NK-92 treated with Interleukin-12 subunit alpha and Interleukin-12 subunit beta, amount 100 ng/mL, for 24 hours (cell line): ENCODE results near the gene JADE1.

ENCODE experiments used
- DNase-seq: peaks from one replicate; lab custom pipeline; 2025; lab: John Stamatoyannopoulos, UW

The JADE1 gene

DNA sequence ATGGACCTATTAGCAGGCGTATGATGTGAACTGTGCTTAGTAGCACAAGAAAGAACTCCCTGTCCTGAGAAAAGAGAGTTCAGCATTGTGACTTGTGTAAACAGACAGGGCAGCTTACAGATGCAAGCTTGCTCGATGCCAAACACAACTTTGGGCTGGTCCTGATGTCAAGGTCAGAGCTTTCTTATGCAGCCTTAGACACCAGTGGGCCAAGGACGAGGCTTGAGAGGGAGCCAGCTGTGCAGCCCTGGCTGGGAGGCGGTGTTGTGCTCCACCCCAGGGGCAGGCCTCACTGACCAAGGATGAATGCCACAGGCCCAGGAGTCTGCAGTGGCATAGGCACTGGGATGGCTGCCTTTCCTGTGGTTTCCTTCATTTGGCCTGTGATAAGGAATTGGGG lies 35.4 kb downstream of the JADE1 start:
- DNase-seq = no peak

DNA sequence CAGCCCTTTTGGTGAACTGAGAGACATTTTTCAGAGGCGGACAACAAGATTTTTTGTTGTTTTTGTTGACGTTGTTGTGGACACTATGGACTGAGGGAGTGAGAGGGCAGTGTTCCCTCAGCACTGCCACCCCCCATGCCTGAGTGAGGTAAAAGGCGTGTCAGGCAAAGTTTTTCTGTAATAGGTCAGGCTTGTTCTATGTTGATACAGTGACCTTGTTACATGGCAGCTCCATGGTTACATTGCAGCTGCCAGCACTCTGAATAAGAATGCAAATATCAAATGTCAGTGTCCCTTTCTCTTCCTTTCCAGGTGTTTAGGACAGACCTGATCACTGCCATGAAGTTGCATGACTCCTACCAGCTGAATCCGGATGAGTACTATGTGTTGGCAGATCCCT lies 36.6 kb downstream of the JADE1 start:
- no peak for DNase-seq

- DNase-seq = peak; percentile 11
Observed at GRCh38 chr4:128847082-128847724, 37.7 kb downstream of the JADE1 start.

- no peak for DNase-seq
Observed at GRCh38 chr4:128848461-128848860, 39.0 kb downstream of the JADE1 start.

DNA sequence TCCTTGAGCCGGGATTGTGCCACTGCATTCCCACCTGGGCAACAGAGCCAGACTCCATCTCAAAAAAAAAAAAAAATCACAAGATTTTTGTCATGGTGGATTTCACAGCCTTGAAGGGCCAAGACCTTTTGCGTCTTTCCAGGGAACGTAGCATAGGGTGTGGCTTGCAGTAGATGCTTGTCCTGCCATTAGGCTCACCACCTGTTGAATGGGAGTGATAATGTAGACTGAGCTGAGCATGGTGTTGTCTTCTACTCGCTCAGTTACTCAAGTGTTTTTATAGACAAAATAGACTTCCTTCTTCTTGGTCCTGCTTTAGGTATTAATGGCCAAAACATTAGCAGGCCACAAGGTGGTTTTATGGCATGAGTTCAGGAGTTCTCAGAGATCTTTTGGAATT lies 40.8 kb downstream of the JADE1 start:
- no peak for DNase-seq

DNA sequence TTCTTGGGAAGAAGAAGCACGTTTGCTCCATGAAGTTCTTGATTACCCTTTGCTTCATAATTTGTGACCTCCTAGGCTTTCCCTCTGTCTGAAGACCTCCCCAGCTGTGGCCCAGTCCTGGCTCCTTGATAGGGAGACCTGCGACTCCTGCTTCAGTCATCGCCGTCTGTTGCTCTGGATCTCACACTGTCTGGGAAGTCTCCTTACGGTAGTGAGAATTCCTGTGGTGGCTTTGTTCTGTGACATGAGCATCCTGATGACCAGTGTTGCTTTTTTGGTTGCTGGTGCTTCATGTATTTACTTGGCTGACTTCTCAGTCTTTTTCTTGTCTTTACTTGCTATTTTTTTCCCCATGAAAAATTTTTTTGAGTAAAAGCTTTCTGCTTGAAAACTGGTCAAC lies 44.2 kb downstream of the JADE1 start:
- DNase-seq = no peak

GRCh38 chr4:128854433-128854832 lies 44.9 kb downstream of the JADE1 start:
- peak; percentile 3 for DNase-seq

DNA sequence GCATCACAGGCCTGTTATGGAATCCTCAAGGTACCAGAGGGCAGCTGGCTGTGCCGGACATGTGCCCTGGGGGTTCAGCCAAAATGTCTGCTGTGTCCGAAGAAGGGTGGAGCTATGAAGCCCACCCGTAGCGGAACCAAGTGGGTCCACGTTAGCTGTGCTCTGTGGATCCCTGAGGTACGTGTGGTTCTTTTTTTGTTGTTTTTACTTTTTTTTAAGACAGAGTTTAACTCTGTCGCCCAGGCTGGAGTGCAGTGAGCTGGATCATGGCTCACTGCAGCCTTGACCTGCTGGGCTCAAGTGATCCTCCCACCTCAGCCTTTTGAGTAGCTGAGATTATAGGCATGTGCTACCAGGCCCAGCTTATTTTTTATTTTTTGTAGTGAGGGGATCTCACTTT lies 46.1 kb downstream of the JADE1 start:
- DNase-seq = no peak

DNA sequence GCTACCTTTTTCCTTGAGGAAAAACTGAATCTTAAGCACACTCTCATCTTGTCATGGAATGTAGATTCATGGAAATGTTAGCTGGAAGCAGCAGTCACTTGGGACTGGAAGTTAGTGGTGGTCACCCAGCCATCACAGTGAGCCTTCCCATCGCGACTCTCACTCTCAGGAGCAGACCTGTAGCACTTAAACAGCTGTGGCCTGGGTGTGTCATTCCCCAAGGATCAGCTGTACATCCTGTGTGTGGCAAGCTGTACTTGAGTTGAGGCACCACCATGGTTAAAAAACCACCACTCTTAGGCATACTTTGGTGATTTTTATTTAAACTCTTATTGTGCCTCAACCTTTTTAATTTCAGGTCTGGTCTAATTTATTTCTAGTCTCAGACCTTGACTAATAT lies 46.7 kb downstream of the JADE1 start:
- DNase-seq = no peak

- DNase-seq = no peak
Observed at GRCh38 chr4:128858879-128859671, 49.6 kb downstream of the JADE1 start.

GRCh38 chr4:128859887-128860677 lies 50.6 kb downstream of the JADE1 start:
- no peak for DNase-seq

- DNase-seq = no peak
Observed at GRCh38 chr4:128861856-128862518, 52.5 kb downstream of the JADE1 start.

DNA sequence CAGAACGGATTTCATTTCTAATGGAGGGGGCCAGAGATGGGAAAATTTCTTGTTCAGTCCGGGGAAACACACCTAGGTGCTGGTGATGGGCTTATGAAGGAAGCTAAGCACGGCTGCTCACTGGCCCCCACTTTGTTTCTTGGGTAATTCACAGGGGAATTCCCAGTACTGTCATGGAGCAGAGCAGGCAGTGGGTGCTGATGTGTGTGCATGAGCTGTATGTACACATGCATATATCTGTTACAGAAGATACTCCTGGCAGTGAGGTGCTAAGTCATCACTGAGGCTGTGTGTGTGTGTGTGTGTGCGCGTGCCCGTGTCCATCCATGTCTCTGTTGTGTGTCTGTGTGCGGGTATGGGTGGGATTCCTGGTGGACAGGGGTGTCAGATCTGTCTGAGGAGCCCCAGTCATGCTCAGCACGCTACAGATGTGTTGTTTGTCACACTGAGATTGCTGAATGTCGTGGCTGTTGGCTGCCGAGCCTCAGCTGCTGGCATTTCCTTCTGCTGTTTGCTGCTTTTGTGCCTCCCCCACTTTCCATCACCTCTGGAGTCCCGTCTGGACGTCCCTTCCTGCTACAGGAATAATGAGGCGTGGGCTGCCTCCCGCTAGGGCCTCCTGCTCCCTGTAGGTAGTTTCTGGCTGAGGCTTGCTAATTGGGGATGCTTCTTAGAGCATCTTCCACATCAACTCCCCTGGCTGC lies 53.3 kb downstream of the JADE1 start:
- DNase-seq = peak; percentile 25

GRCh38 chr4:128863312-128864075 lies 54.0 kb downstream of the JADE1 start:
- peak; percentile 25 for DNase-seq

DNA sequence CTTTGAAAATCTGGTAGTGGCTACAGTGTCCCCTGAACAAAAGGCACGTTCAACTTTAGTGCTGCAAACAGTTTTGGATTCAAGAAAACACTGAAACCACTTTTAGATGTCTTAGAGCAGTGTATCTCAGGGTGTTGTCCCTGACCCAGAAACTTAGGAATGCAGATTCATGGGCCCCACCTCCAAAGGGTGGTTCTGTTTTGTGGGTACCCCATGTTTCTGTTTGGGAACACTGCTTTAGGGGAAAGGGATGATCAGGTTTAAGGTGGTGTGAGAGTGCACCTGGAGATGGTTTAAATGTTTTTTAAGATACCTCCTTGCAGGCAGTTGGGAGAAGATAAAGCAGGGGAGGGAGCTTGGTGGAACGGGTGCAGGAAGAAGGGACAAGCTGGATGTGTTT lies 55.6 kb downstream of the JADE1 start:
- no peak for DNase-seq

GRCh38 chr4:128866269-128866668 lies 56.8 kb downstream of the JADE1 start:
- DNase-seq = no peak

GRCh38 chr4:128866691-128867090 lies 57.2 kb downstream of the JADE1 start:
- DNase-seq = no peak

GRCh38 chr4:128868758-128869157 lies 59.3 kb downstream of the JADE1 start:
- DNase-seq = no peak

- no peak for DNase-seq
Observed at GRCh38 chr4:128869776-128870509, 60.4 kb downstream of the JADE1 start.

GRCh38 chr4:128871948-128872347 lies 62.4 kb downstream of the JADE1 start:
- no peak for DNase-seq
